PFSK-1 (cell line): Measurements from ENCODE around the gene OR5M11.

Experiments used
- POLR2AphosphoS5 ChIP-seq: IDR thresholded peaks from 2 replicates; pipeline ENCODE4 v1.6.1; 2012; ENCODE audit warnings: low read depth, mild to moderate bottlenecking, control low read depth, low read length, moderate library complexity
- TAF1 ChIP-seq: IDR thresholded peaks from 2 replicates; pipeline ENCODE4 v1.6.1; 2012; ENCODE audit warnings: low read length, control low read depth, borderline replicate concordance; ENCODE audit not compliant: insufficient read depth
- TF ChIP-seq, protein P1 (sequence below), 2 experiments: IDR thresholded peaks; 2 replicates each; pipeline versions ENCODE4 v1.6.1 to v1.8.0; 2011 to 2012; ENCODE audit warnings: low read depth in 2 of 2, low read length in 2 of 2, control low read depth in 1 of 2, inconsistent platforms in 1 of 2, mild to moderate bottlenecking in 1 of 2, moderate library complexity in 1 of 2; ENCODE audit not compliant: insufficient read depth in 1 of 2

DNA sequence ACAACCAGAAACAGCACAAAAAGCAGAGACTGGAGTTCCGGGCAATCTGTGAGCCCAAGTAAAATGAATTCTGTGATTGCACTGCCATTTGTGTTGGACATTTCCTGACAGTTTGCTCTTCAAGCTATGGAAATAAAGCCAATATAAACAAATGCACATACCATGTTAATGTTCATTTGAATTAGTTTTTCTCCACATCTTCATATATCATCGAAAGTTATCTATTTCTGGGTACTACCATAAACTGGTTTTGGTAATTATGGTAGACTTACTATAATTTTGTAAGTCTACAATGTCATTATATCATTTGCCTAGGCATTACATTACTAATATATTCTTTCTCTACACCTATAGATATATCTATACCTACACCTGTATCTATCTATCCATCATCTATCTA is at the start of gene OR5M11:
- TF ChIP-seq POLR2AphosphoS5 (no peak), TAF1 (no peak)
- TF ChIP-seq, protein P1, sequence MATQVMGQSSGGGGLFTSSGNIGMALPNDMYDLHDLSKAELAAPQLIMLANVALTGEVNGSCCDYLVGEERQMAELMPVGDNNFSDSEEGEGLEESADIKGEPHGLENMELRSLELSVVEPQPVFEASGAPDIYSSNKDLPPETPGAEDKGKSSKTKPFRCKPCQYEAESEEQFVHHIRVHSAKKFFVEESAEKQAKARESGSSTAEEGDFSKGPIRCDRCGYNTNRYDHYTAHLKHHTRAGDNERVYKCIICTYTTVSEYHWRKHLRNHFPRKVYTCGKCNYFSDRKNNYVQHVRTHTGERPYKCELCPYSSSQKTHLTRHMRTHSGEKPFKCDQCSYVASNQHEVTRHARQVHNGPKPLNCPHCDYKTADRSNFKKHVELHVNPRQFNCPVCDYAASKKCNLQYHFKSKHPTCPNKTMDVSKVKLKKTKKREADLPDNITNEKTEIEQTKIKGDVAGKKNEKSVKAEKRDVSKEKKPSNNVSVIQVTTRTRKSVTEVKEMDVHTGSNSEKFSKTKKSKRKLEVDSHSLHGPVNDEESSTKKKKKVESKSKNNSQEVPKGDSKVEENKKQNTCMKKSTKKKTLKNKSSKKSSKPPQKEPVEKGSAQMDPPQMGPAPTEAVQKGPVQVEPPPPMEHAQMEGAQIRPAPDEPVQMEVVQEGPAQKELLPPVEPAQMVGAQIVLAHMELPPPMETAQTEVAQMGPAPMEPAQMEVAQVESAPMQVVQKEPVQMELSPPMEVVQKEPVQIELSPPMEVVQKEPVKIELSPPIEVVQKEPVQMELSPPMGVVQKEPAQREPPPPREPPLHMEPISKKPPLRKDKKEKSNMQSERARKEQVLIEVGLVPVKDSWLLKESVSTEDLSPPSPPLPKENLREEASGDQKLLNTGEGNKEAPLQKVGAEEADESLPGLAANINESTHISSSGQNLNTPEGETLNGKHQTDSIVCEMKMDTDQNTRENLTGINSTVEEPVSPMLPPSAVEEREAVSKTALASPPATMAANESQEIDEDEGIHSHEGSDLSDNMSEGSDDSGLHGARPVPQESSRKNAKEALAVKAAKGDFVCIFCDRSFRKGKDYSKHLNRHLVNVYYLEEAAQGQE (IDR thresholded peaks at IDR 0.05; ENCODE audit: insufficient read depth in 1 of 2, low read depth in 2 of 2, low read length in 2 of 2): no peak
